ACC112 (cell line): Measurements from ENCODE around the gene SH3RF3.

Source experiments
- H2AFZ ChIP-seq: fragments of 200-600 bp; sonication (generic); one replicate; pipeline ENCODE4 v1.6.0; 2017; ENCODE audit warnings: antibody characterized with exemption, low read length; ENCODE audit not compliant: unreplicated experiment
- H3K27ac ChIP-seq: fragments of 200-600 bp; sonication (generic); 2 replicates; pipeline ENCODE4 v1.5.1; 2014; ENCODE audit warnings: low read depth, mild to moderate bottlenecking, antibody characterized with exemption, low read length, moderate library complexity
- H3K27me3 ChIP-seq: fragments of 200-600 bp; sonication (generic); 2 replicates; pipeline ENCODE4 v1.6.1; 2014; ENCODE audit warnings: mild to moderate bottlenecking, antibody characterized with exemption, low read length, moderate library complexity, mixed read lengths; ENCODE audit not compliant: insufficient read depth
- H3K36me3 ChIP-seq: fragments of 200-600 bp; sonication (generic); 2 replicates; pipeline ENCODE4 v1.6.1; 2016; ENCODE audit warnings: mild to moderate bottlenecking, antibody characterized with exemption, low read length, moderate library complexity, mixed read lengths; ENCODE audit not compliant: insufficient read depth
- H3K4me1 ChIP-seq: fragments of 200-600 bp; sonication (generic); one replicate; pipeline ENCODE4 v1.6.1; 2016; ENCODE audit warnings: low read length, mixed read lengths; ENCODE audit not compliant: insufficient read depth, unreplicated experiment, control insufficient read depth
- H3K4me3 ChIP-seq: fragments of 200-600 bp; sonication (generic); 2 replicates; pipeline ENCODE4 v1.5.1; 2014; ENCODE audit warnings: mild to moderate bottlenecking, low read depth, low read length
- H3K79me2 ChIP-seq: fragments of 200-600 bp; sonication (generic); one replicate; pipeline ENCODE4 v1.6.0; 2016; ENCODE audit warnings: low read length; ENCODE audit not compliant: control insufficient read depth, unreplicated experiment, insufficient read depth

The SH3RF3 gene

DNA sequence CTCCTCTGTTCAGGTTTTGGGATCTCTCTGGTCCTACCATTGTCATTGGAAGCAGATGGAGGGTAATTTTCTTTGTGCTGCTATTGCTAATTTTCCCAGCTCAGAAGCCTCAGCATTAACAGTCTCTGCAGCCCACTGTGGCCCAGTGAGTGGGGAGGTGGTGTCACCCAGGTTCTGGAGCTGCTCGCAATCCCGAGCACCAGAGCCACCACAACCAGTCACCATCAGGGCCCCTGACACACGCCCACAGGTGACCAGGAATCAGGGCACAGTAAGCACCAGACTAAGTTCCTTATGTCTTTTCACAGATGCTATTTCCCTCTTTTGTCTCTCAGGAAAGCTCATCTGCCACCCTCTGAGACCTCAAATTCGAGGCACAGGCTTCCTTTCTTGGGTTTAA is 396.8 kb downstream of the SH3RF3 start:
- Histone ChIP-seq H3K79me2 (no peaks in the 10 kb centered on the region), H3K36me3 (no peaks in the 10 kb centered on the region), H3K27ac (no peak overlapping the region), H3K27me3 (peaks cover 13% of the 10 kb centered on the region), H3K4me1 (no peaks in the 10 kb centered on the region), H2AFZ (no peak overlapping the region), H3K4me3 (no peak overlapping the region)

DNA sequence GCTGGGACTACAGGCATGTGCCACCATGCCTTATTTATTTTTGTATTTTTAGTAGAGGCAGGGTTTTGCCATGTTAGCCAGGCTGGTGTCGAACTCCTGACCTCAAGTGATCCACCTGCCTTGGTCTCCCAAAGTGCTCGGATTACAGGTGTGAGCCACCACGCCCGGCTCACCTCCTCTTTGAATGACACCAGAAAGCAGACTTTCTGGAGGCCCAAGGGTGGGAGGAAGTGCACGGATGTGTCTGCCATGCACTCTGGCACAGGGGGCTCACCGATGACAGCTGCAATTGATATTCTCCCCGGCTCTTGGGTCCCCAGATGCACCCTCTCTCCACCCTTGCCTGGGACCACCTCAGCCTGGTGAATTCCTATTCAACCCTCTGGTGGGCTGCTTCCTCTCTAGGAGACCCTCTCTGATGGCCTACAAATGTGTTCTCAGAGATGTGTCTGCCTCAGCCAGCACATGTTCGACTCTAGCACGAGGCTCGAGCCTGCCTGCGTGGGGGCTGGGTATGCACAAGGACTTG is 397.5 kb downstream of the SH3RF3 start:
- no peaks in the 10 kb centered on the region for H3K4me1 ChIP-seq
- H3K36me3 ChIP-seq: no peaks in the 10 kb centered on the region
- H2AFZ ChIP-seq: no peak overlapping the region
- H3K4me3 ChIP-seq: no peak overlapping the region
- H3K27me3 ChIP-seq: peaks cover 16% of the 10 kb centered on the region
- no peak overlapping the region for H3K27ac ChIP-seq
- H3K79me2 ChIP-seq: no peaks in the 10 kb centered on the region

DNA sequence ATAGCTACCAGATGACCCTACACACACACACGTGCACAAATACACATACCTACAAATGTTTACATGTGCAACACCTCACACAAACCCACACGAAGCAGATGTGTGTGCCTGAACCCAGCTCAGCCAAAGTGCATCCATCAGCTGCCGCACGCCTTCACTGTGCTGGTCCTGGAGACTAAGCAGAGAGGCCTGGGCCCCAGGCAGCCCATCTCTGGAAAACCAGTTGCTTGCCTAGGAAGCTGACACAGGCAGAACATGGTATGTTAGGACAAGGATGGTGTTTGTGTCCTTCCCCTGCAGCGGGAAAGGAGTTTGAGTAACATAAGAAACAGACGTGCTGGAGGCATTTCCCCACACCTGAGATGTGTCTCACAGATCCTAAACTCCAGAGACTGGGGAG is 398.1 kb downstream of the SH3RF3 start:
- no peak overlapping the region for H2AFZ ChIP-seq
- H3K36me3 ChIP-seq: no peaks in the 10 kb centered on the region
- H3K27ac ChIP-seq: no peak overlapping the region
- H3K4me3 ChIP-seq: no peak overlapping the region
- H3K27me3 ChIP-seq: peaks cover 19% of the 10 kb centered on the region
- no peaks in the 10 kb centered on the region for H3K4me1 ChIP-seq
- H3K79me2 ChIP-seq: no peaks in the 10 kb centered on the region

DNA sequence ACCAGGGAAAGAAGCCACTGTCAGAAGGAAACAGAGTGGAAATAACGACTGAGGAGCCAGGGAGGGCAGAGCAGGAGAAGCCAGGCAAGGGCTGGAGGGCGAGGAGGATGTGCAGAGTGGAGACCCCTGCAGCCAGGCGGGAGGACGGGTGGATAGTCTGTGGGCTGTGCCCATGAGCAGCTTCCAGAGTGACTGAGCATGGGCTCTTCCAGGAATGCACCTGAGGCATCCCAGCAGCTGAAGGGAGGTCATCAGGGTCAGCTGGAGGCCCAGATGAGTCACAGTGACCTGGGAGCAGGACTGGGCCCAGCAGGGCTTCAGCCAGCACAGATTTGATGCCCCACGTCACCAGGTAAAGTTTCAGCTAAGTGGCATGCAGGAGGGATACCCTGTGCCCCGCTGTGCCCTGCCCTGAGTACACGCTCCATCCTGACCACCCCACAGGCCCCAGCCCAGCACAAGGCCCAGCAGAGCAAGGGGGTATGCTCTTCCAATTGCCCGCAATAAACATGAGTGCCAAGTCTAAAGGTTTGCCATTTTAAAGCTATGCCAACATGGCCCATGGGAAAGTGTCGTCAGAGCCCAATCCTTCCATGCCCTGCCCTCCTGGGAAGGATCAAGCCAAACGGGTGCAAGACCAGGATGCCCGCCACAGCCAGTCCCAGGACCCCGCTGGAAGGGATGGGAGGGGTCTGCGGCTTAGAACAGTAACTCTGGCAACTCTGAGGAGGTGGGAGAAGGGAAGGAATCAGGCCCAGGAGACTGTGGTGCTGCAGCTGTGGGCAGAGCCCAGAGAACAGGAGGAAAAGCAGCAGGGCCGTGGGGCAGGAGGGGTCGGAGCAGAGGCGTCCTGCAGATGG is 399.1 kb downstream of the SH3RF3 start:
- Histone ChIP-seq H3K36me3 (no peaks in the 10 kb centered on the region), H3K79me2 (no peaks in the 10 kb centered on the region), H3K4me3 (no peak overlapping the region), H3K27ac (no peak overlapping the region), H2AFZ (no peak overlapping the region), H3K27me3 (peaks cover 28% of the 10 kb centered on the region), H3K4me1 (no peaks in the 10 kb centered on the region)

DNA sequence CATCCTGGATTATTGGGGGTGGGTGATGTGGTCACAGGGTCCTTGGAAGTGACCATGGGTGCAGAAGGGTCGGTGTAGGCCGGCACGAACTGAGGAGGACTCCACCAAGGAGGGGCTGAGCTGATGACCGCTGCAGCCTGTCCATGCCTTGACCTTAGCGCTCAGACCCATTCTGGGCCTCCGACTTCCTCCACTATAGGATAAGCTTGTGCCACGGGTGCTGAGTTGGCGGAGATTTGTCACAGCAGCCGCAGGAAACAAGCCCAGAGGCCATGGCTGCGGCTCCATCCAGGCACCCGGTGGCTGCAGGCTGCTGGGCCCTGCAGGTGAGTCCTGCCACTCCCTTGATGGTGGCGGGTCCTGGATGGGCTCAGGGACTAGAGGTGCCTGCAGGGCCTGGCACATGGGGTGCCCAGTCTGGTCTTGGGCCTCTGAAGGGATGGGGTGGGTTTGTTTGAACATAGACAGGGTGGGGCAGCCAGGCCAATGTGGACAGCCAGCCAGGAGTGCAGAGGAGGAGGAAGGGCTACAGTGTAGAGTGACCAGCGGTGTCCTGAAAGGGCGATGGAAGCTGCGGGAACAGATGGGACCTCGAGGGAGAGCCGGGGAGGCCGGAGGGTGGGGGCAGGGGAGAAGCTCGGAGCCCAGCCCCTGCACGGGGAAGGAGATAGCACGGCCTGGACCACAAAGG is 400.0 kb downstream of the SH3RF3 start:
- Histone ChIP-seq H3K4me3 (no peak overlapping the region), H3K79me2 (no peaks in the 10 kb centered on the region), H3K27me3 (peaks cover 35% of the 10 kb centered on the region), H2AFZ (no peak overlapping the region), H3K4me1 (no peaks in the 10 kb centered on the region), H3K27ac (no peak overlapping the region), H3K36me3 (no peaks in the 10 kb centered on the region)

DNA sequence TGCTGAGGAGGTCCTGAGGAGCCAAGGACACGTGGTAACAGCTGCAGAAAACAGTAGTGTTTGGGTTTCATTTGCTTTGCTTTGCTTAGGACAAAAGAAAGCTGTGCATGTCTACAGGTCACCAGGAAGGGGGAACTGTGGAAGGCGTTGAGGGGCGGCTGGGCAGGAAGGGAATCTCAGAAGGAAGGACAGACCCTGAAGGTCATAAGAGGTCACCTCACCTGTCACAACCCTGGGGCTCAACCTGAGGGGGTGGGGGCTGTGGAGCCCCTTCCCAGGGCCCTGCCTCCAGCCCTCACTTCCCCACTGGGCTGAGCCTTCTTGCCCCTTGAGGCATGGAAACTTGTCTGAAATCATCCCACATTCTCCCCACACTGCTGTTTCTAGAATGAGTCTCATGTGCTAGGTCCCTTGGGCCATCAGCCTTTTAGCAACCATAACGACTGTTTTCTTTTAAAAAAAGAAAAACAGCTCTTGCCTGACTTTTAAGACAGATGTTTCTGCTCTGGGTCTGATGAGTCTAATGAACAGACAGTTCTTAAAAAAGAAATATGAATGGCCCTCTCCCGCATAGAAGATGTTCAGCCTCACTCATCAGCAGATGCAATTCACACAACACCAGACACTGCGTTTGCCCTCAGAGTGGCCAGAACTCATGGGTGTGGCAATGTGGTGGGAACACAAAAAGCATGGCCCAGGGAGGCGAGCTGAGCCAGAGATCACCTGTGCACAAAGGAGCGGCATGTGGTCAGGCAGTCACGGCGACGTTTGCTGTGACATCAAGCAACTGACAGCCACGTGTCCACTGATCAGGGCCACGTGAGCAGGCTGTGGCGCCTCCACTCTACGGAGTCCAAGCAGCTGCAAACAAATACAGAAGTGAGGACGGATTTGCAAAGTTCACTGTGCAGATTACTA is 400.8 kb downstream of the SH3RF3 start:
- Histone ChIP-seq H3K79me2 (no peaks in the 10 kb centered on the region), H2AFZ (no peak overlapping the region), H3K4me1 (no peaks in the 10 kb centered on the region), H3K36me3 (no peaks in the 10 kb centered on the region), H3K27ac (no peak overlapping the region), H3K4me3 (no peak overlapping the region), H3K27me3 (peaks cover 36% of the 10 kb centered on the region)

DNA sequence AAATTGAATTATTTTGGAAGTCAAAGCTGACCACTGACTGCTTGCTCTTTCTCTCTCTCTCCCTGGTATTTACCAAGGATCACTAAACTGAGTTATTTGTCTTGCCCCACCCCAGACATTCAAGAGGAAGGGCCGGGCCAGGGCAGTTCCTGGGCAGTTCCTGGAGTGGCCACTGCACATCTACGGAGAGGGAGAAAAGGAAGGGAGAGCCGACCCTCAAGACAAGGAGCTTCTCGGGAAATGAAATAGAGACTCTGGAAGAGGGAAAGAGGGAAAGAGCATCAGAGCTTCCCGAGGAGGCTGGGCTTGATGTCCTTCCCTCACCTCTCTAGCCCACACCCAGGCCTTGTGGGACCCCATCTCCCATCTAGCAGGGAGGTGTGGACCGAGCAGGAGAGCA is 401.7 kb downstream of the SH3RF3 start:
- Histone ChIP-seq H3K79me2 (no peaks in the 10 kb centered on the region), H3K4me1 (no peaks in the 10 kb centered on the region), H3K27me3 (peaks cover 40% of the 10 kb centered on the region), H2AFZ (no peak overlapping the region), H3K36me3 (no peaks in the 10 kb centered on the region), H3K27ac (no peak overlapping the region), H3K4me3 (no peak overlapping the region)

DNA sequence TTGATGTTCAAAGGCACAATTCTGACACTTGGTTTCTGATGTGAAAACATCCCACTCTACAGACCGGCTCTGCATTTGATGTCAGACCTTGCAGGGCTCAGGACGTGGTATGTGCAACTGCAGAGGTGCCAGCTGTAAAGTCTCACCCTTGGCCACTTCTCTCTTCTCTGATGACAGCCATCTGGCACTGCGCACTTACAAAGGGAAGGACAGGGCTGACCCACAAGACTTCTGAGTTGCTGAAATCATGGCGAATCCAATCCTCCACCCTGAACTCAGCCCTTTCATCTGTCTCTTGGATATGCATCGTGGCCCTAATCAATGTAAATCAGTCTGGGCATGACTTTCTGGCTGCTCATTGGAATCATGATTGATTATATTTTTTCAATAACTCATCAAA is 402.2 kb downstream of the SH3RF3 start:
- no peaks in the 10 kb centered on the region for H3K4me1 ChIP-seq
- H3K27me3 ChIP-seq: peaks cover 40% of the 10 kb centered on the region
- H3K27ac ChIP-seq: no peak overlapping the region
- H3K4me3 ChIP-seq: no peak overlapping the region
- H2AFZ ChIP-seq: no peak overlapping the region
- no peaks in the 10 kb centered on the region for H3K36me3 ChIP-seq
- H3K79me2 ChIP-seq: no peaks in the 10 kb centered on the region

DNA sequence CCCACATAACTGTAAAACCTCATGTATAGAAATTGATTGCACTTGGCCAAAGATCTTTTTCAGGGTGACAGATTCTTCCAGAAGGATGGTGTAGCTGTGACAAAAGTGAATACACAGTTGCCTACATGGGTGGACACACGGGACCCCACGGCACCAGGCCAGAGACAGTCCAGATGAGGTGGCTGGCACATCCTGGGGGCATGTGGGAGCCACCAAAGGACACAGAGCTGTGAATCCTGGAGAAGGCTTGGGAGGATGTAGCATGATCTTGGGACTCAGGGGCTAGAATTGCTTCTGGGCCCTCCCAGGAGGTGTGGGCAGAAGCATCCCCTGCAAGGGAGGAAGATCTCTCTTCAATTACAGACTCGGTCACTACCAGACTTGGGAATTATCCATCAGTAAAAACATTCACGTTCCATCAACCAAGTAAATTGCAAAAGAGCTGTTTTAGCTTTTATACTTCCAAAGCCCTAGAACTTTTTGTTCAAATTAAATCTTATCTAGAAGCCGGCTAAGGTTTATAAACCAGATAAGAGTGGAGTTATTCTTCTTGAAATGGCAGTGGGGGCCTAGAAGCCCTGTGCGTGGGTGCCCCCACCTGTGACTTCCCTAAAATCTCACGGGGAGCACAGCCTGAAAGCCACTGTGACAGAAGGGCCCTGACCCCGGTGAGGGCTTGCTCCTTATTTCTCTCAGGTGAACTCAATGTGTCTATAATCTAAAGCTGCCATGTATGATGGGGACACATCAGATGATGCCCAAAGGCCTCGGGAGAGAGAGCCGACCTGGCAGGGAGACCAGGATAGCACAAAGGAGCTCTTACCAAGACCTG is 403.1 kb downstream of the SH3RF3 start:
- peaks cover 40% of the 10 kb centered on the region for H3K27me3 ChIP-seq
- no peaks in the 10 kb centered on the region for H3K79me2 ChIP-seq
- no peaks in the 10 kb centered on the region for H3K4me1 ChIP-seq
- no peaks in the 10 kb centered on the region for H3K36me3 ChIP-seq
- no peak overlapping the region for H2AFZ ChIP-seq
- no peak overlapping the region for H3K27ac ChIP-seq
- no peak overlapping the region for H3K4me3 ChIP-seq

DNA sequence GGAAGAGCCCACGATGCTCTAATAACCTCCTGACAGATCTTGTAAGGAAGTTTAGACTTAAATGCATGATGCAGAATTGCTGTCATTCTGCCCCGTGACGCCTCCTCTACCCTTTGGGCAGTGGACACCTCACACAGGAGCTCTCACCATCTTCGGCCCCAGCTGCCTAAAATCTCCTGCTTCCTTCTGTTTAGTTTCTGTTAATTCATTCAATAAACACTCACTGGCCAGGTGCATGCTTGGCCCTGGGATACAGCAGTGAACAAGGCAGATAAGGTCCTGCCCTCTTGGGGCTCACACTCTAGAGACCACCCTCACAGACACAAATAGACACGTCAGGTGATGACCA is 403.7 kb downstream of the SH3RF3 start:
- Histone ChIP-seq H3K27me3 (peaks cover 40% of the 10 kb centered on the region), H3K27ac (no peak overlapping the region)

More for the DNA sequence above, 403.7 kb downstream of the SH3RF3 start:
- Histone ChIP-seq H3K4me1 (no peaks in the 10 kb centered on the region), H3K4me3 (no peak overlapping the region), H2AFZ (no peak overlapping the region), H3K36me3 (no peaks in the 10 kb centered on the region), H3K79me2 (no peaks in the 10 kb centered on the region)
